ENCODE results near the gene S100A16.
A peak's percentile ranks its signal among the peaks of the same experiment; 100 is the strongest.

Gene S100A16

GRCh38 chr1:153616917-153617311, 4.0 kb upstream of the S100A16 start:
- in situ Hi-C loops (cut with MboI; ENCODE audit: low sequenced_read_pairs, unreplicated experiment), result no loop called here
- no peak for TF ChIP-seq CTCF (IDR thresholded peaks at IDR 0.05; ENCODE audit: borderline replicate concordance, control extremely low read depth, extremely low read depth, insufficient read depth, missing control alignments)
- peak; percentile 18 for DNase-seq (ENCODE audit: low spot score)

GRCh38 chr1:153616144-153616916, 3.4 kb upstream of the S100A16 start, which contains the start of gene S100A14:
Gene S100A14 (minus strand): TSS chr1:153616325. CDS start chr1:153615858, 467 bp downstream.
- in situ Hi-C loops (cut with MboI; ENCODE audit: low sequenced_read_pairs, unreplicated experiment), result no loop called here
- peak; percentile 47 for DNase-seq (ENCODE audit: low spot score)
- TF ChIP-seq CTCF (IDR thresholded peaks at IDR 0.05; ENCODE audit: borderline replicate concordance, control extremely low read depth, extremely low read depth, insufficient read depth, missing control alignments), result no peak

- no peak for TF ChIP-seq CTCF (IDR thresholded peaks at IDR 0.05; ENCODE audit: borderline replicate concordance, control extremely low read depth, extremely low read depth, insufficient read depth, missing control alignments)
- no peak for DNase-seq (ENCODE audit: low spot score)
- in situ Hi-C loops (cut with MboI; ENCODE audit: low sequenced_read_pairs, unreplicated experiment), result no loop called here
Measured at GRCh38 chr1:153615406-153615805, 2.5 kb upstream of the S100A16 start.

- DNase-seq (ENCODE audit: low spot score), result no peak
- TF ChIP-seq CTCF (IDR thresholded peaks at IDR 0.05; ENCODE audit: borderline replicate concordance, control extremely low read depth, extremely low read depth, insufficient read depth, missing control alignments), result no peak
- in situ Hi-C loops (cut with MboI; ENCODE audit: low sequenced_read_pairs, unreplicated experiment), result no loop called here
Measured at GRCh38 chr1:153614906-153615305, 2.0 kb upstream of the S100A16 start.

- DNase-seq (ENCODE audit: low spot score), result no peak
- TF ChIP-seq CTCF (IDR thresholded peaks at IDR 0.05; ENCODE audit: borderline replicate concordance, control extremely low read depth, extremely low read depth, insufficient read depth, missing control alignments), result no peak
- in situ Hi-C loops (cut with MboI; ENCODE audit: low sequenced_read_pairs, unreplicated experiment), result no loop called here
Measured at GRCh38 chr1:153614189-153614900, 1.4 kb upstream of the S100A16 start.

GRCh38 chr1:153613406-153613805, 469 bp upstream of the S100A16 start:
- in situ Hi-C loops (cut with MboI; ENCODE audit: low sequenced_read_pairs, unreplicated experiment), result no loop called here
- no peak for DNase-seq (ENCODE audit: low spot score)
- no peak for TF ChIP-seq CTCF (IDR thresholded peaks at IDR 0.05; ENCODE audit: borderline replicate concordance, control extremely low read depth, extremely low read depth, insufficient read depth, missing control alignments)
